Mesenteric fat pad (tissue), 1 donor: Measurements from ENCODE around the gene ADH4. TPM values are rescaled to one million over a fixed set of nuclear protein-coding genes. Genes with fewer than 3 reads are reported as not detected.
A peak's percentile ranks its signal among the peaks of the same experiment; 100 is the strongest.
"Not testable (repeated sequence)": the region's sequence is repeated elsewhere in the genome, so short reads cannot be mapped to it uniquely, and the experiment has no call there.

ENCODE experiments used
- DNase-seq: peaks from one replicate; pipeline ENCODE4 v3.0.0-alpha.2; 2020; ENCODE audit warnings: low spot score
- total RNA-seq: library from RNA; stranded (reverse); fragmentation: NEBNext Ultra II Directional; extraction: Animal tissue kit (Norgen Biotek cat#: 25700); gene quantifications from one replicate; pipeline ENCODE4 v1.2.1, GENCODE V29; 2021
- donor health status: DM: yes; HTN: yes; CAD: no.

The ADH4 gene
- total RNA-seq, 1 donor from 2014 or later = 4.8 TPM

DNA sequence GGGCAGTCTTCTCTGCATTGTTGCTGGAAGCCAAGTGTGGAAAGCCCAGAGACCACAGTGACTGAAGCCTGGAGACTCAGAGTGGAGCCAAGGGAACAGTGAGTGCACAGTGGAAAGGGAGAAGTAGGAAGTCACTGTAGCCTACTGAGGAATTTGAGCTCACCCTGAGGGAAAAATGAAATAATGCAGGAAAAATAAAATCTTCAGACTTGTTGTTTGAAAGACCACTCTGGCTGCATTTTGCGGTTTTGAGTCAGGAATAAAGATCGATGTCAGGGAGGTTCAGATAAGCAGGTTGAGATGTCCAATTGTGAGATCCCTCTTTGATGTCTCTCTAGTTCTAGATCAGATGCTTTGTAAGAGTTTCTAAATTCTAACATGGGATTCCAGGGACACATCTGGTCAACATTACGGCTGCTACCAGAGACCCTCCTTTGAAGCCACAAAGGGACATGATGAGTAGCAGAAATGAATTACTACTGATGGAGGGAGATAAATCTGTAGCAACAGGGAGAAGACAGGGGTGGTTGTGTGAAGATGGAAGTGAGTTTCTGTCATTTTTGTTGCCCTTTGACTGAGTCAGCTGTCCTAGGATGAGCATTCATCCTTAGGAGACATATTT is 8.4 kb downstream of the ADH4 start:
- DNase-seq = no peak

GRCh38 chr4:99134586-99134985 is 9.5 kb downstream of the ADH4 start:
- DNase-seq = no peak

DNA sequence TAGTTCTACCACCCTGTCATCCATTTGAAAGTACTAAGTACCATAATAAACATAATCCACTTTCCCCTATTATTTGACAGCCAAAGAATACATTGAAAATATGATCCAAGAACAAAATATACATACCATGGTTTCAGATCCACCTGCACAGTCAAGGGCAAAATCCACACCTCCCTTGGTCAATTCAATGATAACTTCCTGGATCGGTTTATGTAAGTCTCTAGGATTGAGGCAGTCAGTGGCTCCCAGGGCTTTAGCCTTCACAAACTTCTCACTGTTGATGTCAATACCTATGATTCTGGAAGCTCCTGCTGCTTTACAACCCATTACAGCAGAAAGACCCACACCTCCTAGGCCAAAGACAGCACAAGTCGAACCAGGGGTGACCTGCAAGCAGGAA is 12.7 kb downstream of the ADH4 start:
- DNase-seq = no peak

DNA sequence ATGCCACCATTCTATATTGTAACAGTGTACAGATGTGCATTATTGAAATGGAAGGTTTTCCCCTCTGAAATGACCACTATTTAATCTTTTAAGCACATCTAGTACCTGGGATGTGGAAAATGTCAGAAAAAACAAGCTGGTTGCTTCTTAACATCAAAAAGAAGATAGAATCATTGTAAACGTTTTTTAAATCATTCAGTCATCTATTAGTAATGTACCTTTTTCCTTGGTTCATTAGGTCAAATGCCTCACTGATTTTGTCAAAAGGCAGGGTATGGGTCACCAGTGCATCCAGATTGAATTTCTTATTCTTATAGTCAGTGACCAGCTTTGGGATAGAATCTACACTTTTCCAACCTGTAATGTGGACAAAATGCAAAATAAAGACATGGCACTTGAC is 17.7 kb downstream of the ADH4 start:
- DNase-seq = no peak

DNA sequence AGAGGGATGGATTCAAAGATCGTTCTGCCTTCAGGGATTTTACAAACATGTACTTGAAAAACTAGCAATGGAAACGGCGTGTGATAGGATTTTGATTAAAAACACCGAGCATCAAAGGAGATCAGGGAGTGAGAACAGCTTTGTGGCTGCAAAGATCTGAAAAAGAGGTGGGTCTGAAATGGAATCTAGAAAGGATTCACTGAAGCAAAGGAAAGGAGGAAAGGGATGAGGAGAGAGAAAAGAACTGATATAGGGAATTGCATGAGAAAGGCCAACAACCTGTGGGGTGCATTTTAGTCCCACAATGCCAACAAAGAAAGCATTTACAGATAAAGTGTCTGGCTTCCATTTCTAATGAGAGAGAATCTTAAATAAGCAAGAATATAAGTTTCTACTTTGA is 23.1 kb downstream of the ADH4 start:
- no peak for DNase-seq

- no peak for DNase-seq
These were observed 23.6 kb downstream of the ADH4 start for GRCh38 chr4:99120501-99120900.

- DNase-seq = no peak
These were observed 26.0 kb downstream of the ADH4 start for GRCh38 chr4:99117876-99118693.

GRCh38 chr4:99117122-99117841 is 26.8 kb downstream of the ADH4 start:
- not testable (repeated sequence) for DNase-seq

DNA sequence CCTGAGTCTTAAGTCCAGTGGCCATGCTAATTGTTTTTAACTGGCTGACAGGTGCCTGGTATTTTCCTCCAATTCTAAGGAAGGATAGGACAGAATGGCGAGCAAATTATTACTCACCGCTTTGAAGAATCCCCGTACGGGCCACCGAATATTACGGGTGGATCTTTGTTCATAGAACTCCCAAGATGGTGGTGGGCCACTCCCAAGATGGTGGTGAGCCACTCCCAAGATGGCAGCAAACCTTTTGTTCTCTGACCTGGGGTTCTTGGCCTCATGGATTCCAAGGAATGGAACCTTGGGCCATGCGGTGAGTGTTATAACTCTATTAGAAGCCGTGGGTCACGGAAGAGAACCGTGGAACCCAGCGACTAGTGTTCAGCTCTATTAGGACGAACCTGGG is 34.8 kb downstream of the ADH4 start:
- not testable (repeated sequence) for DNase-seq

- no peak for DNase-seq
These were observed 39.9 kb downstream of the ADH4 start for GRCh38 chr4:99104153-99104552.

DNA sequence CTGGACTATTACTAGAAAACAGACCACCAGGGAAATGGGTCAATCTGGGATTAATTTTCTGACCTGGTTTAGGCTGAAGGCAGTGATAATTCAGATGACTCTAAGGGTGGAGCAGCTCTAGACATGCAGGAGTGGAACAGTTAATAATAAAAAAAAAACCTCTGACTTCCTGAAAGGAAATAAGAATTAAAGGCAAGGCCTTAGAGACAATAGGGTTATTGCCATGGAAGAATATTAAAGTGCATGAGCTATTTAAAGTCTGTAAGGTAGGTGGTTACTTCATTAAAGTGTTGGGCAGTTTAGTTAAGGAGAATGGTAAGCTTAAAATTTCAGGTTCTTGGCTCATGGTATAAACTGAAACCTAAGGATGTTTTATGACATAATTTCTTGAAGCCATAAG is 40.9 kb downstream of the ADH4 start:
- DNase-seq = no peak

DNA sequence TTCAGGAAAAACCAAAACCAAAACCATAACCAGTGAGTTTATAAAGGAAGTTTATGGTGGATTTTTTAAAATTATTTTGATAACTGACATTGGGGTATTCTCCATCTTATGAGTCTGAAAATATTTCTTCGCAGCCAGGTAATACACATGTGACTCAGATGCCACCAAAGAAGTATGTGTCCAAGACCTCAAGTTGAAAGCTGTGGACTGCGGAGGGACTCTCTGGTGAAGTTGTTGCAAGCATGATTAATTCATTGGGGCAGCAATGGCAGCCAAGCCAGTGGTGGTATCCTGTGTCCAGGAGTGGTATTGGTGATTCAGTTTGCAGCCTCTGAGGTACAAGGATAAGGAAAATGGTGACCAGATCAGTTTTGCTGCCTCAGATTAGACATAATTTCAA is 41.5 kb downstream of the ADH4 start:
- DNase-seq = no peak

GRCh38 chr4:99100876-99101275 is 43.2 kb downstream of the ADH4 start:
- no peak for DNase-seq

GRCh38 chr4:99099814-99100213 is 44.3 kb downstream of the ADH4 start:
- not testable (repeated sequence) for DNase-seq

DNA sequence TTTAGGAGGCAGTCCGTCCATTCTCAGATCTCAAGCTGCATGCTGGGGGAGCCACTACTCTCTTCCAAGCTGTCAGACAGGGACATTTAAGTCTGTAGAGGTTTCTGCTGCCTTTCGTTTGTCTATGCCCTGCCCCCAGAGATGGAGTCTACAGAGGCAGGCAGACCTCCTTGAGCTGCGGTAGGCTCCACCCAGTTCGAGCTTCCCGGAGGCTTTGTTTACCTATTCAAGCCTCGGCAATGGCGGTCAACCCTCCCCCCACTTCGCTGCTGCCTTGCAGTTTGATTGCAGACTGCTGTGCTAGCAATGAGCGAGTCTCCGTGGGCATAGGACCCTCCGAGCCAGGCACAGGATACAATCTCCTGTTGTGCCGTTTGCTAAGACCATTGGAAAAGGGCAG is 44.8 kb downstream of the ADH4 start:
- no peak for DNase-seq

DNA sequence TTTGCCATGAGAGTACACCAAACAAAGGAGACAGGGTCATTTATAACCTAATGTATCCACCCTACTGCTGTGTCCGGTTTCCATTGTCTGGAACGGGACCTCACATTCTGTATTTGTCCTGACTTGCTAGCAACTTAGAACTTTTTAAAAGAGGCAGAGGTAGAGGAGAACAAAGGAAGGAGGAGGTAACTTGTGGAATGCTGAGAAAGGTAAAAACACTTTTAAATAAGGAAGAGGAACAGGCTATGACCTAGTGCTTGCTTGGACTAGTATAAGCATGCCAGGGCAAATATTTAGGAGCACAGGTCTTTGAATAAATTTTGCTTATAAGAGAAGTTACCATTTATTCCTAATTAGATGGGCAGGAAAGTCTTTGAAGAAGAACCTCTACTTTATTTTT is 52.3 kb downstream of the ADH4 start:
- DNase-seq = not testable (repeated sequence)

- no peak for DNase-seq
These were observed 52.9 kb downstream of the ADH4 start for GRCh38 chr4:99091216-99091575.

- DNase-seq = no peak
These were observed 53.4 kb downstream of the ADH4 start for GRCh38 chr4:99090481-99091215.

- DNase-seq = peak; percentile 96
These were observed 55.4 kb downstream of the ADH4 start, which contains the start of gene ADH5 for GRCh38 chr4:99088481-99089365. ADH5 (minus strand) TSS chr4:99088788; CDS start chr4:99088700, 88 bp downstream.

DNA sequence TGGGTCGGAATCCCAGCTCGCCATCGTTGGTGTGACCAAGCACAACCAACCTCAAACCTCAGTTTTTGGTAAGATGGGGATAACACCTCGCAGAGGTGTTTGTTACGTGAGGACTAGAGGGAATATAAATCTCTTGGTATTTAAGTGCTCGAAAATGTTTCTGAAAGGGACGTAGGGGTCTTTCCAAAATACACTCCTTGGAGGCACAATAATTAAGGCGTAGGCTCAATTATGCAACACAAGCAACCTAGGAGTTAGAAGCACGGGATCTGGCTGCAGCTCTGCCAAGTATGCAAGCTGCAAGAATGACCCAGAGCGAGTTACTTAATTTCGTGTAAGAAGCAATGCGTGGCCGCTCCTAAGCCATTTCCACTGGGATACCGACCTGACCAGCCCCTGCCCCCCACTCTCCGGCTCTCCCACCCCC is 56.1 kb downstream of the ADH4 start:
- no peak for DNase-seq
